HG03571 (cell line): ENCODE results near the gene BEGAIN.
"Not testable (repeated sequence)": the region's sequence is repeated elsewhere in the genome, so short reads cannot be mapped to it uniquely, and the experiment has no call there.

Source experiments
- ATAC-seq: cut with Tn5 transposase; IDR thresholded peaks from one replicate; pipeline ENCODE4 v1.9.1; 2021; ENCODE audit not compliant: unreplicated experiment

BEGAIN gene

DNA sequence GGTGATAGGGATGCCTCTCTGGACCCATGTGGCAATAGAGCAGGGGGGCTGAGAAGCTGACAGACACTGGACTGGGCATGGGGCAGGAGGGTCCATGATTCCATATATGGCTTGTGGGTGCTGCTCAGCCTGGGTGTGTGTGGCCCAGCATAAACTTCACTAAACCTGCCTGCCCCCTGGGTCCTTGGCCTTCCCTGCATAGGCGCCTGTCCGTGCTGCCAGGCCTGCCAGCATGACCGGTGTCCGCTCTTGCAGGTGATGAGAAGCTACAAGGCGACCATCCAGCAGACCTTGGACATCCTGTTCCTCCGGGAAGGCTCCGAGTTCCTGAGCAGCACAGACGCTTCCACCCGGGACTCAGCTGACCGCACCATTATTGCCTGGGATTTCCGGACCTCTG lies 61.6 kb downstream of the BEGAIN start:
- no peak for ATAC-seq

DNA sequence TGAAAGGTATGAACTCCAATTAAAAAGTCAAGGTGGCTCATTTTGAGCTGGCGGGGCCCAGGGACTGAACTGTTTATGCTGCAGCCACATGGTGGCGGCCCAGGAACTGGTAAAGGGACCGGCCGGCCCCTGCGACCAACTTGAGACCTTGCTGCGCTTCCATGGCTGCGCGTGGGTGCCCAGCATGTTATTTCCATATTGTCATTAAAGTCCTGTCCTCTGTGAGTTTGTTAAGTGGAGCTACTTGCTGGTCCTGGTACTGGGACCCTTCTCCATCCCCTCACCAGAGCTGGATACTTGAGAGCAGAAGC lies 62.3 kb downstream of the BEGAIN start:
- ATAC-seq, result no peak

- no peak for ATAC-seq
Observed at GRCh38 chr14:100524233-100524932, 62.8 kb downstream of the BEGAIN start.

DNA sequence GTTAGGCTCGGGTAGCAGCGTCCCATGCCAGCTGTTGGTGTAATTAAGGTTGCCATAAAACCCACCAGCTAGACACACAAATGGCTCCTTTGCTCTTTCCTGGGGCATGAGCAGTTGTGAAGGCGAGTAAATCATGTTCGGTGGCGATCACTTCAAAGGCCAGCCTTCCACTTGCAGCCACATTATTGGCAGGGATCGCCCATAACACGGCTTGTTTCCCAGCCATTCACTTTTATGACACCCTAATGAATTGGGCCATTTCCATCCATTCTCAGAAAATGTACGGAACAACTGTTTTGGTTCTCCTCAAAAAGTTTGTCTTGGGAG lies 63.4 kb downstream of the BEGAIN start:
- no peak for ATAC-seq

DNA sequence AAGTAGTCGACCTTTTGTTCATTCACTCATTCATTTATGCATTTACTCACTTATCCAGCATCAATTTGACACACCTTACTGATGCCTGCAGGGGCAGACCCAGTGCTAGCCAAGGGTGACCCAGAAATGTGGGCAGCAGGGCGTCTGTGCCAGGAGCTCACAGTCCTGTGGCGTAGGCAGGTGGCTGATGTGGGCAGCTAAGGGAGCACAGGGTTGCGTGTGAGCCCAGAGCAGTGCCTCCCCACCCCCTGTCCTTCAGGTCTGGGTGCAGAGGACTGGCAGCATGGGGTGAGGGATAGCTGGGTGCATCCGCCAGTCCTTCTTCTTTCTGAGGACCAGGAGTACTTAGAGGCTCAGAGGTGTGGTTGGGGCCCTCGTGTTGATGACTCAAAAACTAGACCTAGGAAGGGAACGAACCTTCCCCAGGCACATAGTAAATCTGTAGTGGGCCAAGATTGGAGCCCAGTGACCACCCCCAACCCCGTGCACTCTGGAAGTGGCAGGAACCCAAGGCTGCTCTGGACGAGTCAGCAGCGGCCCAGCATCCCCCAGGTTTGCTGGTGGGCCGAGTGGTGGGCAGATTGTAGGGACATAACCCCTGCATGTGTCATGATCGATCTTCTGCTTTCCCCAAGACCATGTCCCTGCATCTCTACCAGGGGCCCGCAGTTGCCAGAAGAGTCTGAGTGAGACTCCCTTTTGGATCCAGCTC lies 63.9 kb downstream of the BEGAIN start:
- ATAC-seq, result no peak

DNA sequence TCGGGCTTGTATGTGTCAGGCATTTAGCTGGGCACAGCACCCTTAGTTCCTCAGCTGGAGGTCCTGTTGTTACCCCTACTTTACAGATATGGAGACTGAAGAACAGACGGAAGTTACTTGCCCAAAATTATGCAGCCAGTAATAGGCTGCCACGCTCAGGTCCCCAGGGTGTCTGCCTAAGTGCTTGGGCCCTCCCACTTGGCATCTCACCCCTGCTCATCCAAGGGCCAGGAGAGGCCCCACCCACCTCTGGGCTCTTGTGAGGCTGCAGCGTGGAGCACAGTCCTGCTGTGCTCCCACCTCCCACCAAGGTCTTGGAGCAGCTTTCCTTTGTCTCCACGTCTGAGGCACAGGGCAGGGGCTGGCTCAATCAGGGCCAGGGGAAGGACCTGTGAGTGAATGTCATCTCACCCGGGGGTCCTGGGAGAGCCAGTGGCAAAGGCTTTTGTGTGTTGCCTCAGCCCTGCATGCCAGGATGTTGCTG lies 64.6 kb downstream of the BEGAIN start:
- no peak for ATAC-seq

DNA sequence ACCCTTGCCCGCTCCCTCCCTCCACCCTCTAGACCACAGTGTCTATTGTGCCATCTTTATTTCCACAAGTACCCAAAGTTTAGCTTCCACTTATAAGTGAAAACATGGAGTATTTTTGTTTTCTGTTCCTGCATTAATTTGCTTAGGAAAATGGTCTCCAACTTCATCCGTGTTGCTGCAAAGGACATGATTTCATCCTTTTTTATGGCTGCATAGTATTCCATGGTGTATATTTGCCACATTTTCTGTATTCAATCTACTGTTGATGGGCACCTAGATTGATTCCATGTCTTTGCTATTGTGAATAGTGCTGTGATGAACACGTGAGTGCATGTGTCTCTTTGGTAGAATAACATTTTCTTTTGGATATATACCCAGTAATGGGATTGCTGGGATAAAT lies 81.2 kb downstream of the BEGAIN start:
- not testable (repeated sequence) for ATAC-seq

- ATAC-seq, result no peak
Observed at GRCh38 chr14:100504372-100505078, 82.7 kb downstream of the BEGAIN start.

GRCh38 chr14:100503251-100503650 lies 84.0 kb downstream of the BEGAIN start:
- ATAC-seq, result no peak

DNA sequence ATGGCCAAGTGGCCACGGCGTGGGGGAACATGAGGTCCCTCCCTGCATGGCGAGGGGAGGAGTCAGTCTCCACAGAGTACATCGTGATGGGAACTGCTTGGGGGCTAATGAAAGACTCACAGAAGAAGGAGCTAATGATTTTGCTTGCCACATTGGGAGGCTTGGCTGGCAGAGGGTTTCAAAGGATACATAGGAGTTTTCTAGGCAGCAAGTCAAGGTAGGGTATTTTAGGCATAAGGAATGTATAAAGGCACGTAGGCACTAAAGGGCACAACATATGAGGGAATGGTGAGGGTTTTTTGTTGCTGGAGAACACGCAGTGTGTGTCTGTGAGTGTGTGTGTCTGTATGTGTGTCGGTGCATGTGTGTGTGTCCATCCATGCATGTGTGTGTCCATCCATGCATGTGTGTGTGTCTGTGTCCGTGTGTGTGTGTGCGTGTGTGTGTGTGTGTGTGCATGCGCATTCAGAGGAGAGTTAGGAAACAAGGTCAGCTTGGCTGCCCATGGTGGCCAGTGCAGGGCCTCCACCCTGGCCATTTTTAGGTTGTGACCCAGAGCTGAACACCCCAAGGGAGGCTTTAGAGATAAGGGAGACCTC lies 84.5 kb downstream of the BEGAIN start:
- no peak for ATAC-seq

DNA sequence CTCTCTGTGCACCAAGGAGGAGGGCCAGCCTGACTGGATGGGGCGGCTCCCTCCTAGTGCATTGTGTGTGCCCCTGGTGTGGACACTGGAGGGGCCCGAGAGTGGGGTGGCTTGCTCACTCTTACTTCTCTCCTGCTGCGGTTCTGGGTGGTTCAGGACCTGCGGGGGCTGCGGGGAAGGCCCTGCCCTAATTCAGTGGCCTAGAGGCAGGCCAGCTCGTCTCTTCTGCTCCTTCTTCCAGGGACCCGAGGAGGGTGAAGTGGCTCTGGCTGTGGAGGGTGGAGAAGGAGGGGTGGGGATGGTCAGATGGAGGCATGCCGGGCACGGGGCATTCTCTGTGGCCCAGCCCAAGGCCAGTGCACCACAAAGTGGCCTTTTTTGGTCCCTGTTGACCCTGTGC lies 87.1 kb downstream of the BEGAIN start:
- ATAC-seq, result no peak

- ATAC-seq, result no peak
Observed at GRCh38 chr14:100498068-100498467, 89.1 kb downstream of the BEGAIN start.

DNA sequence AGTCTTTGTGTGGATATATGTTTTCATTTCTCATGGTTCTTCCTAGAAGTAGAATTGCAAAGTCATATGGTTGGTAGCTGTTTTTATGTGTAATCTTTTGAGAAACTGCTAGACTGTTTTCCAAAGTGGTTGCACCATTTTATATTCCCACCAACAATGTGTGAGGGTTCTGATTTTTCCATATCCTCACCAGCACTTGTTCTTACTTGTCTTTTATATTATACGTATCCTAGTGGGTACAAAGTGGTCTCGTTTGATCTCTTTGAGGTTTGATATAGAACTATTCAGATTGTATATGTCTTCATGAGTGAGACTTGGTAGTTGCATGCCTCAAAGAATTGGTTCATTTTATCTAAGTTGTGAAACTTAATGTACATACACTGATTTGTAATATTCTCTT lies 91.3 kb downstream of the BEGAIN start:
- no peak for ATAC-seq

- ATAC-seq, result no peak
Observed at GRCh38 chr14:100494645-100495044, 92.6 kb downstream of the BEGAIN start.

DNA sequence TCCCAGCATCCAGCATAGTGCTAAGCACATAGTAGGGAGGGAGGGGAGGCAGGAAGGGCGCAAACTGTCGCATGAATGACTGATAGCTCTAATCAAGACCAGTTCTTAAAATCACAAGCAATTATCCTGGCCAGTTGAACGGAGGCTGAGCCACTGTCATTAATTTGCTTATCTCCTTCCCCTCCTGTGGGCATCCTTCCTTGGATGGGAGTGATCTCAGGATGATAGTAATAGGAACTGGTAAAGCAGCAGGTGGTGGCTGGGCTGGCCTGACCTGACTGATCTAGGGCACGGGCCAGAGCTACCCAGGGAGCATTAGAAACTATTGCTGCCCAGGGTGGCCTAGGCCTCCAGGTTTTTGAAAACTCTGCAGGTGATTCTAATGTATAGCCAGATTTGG lies 97.0 kb downstream of the BEGAIN start:
- ATAC-seq, result no peak

- no peak for ATAC-seq
Observed at GRCh38 chr14:100488057-100488456, 99.2 kb downstream of the BEGAIN start.

DNA sequence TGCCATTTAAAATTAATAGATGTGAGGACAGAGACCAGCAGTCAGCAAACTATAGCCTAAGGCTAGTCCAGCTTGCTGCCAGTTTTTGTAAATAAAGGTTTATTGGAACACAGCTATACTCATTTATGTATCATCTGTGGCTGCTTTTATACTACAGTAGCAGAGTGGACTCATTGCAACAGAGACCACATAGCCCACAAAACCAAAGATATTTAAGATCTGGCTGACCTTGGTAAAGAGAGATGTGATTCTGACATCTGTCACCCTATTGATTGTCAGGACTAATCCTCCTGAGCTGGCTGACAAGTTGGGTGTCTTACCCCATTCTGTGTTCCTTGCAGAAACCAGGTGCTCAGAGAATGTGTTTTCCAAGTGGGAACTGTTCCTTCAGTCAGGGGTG lies 99.9 kb downstream of the BEGAIN start:
- no peak for ATAC-seq
